ENCODE results near the gene ADAMTS7. TPM values are rescaled to one million over a fixed set of nuclear protein-coding genes. Genes with fewer than 3 reads are reported as not detected.
"Not testable (repeated sequence)": the region's sequence is repeated elsewhere in the genome, so short reads cannot be mapped to it uniquely, and the experiment has no call there.

ADAMTS7 gene
- total and polyA plus RNA-seq, 2 of the 8 experiments (the other 6 are each of a cell fraction or from before 2014, with no cell fraction given): 27.9 to 45.2 TPM

GRCh38 chr15:78847387-78847906, 36.2 kb upstream of the ADAMTS7 start:
- H2BK5ac ChIP-seq (ENCODE audit: low read depth, low read length); H3K27ac ChIP-seq (ENCODE audit: low read depth, low read length); DNase-seq (ENCODE audit: low read depth in 1 of 2, low spot score in 2 of 2); H4K20me1 ChIP-seq (replicated peaks in 1 of 2; ENCODE audit: control insufficient read depth in 1 of 2, insufficient read depth in 2 of 2, low read length in 2 of 2); H3K79me1 ChIP-seq (ENCODE audit: low read depth, low read length); H3K4me1 ChIP-seq (replicated peaks in 1 of 4; ENCODE audit: control insufficient read depth in 3 of 4, insufficient read depth in 4 of 4, low read length in 3 of 4); H3K4me2 ChIP-seq (ENCODE audit: insufficient read depth in 1 of 2, low read depth in 2 of 2, low read length in 2 of 2); H3K4me3 ChIP-seq (ENCODE audit: extremely low read depth in 1 of 4, insufficient read depth in 2 of 4, low read depth in 3 of 4, low read length in 4 of 4); H3K9ac ChIP-seq (replicated peaks in 1 of 4; ENCODE audit: extremely low read depth in 1 of 4, low read depth in 3 of 4, low read length in 3 of 4); H3K27me3 ChIP-seq (replicated peaks in 1 of 4; ENCODE audit: control insufficient read depth in 3 of 4, extremely low read depth in 1 of 4, insufficient read depth in 3 of 4, low read length in 3 of 4); H2AFZ ChIP-seq (ENCODE audit: low read length); H3K18ac ChIP-seq (ENCODE audit: extremely low read depth, low read length); H2BK20ac ChIP-seq (ENCODE audit: low read length); H3K23ac ChIP-seq (ENCODE audit: insufficient read length); H3K23me2 ChIP-seq (ENCODE audit: low read depth, low read length); H4K5ac ChIP-seq (ENCODE audit: insufficient read length, low read depth, low read length); H3K14ac ChIP-seq (ENCODE audit: insufficient read length); H3K79me2 ChIP-seq (ENCODE audit: control insufficient read depth in 1 of 2, insufficient read depth in 2 of 2, low read length in 2 of 2); H3K4ac ChIP-seq (replicated peaks; ENCODE audit: insufficient read length, low read depth, low read length); FAIRE-seq; H2BK120ac ChIP-seq (replicated peaks; ENCODE audit: low read depth, low read length); H3K56ac ChIP-seq (replicated peaks; ENCODE audit: insufficient read length, low read depth, low read length); H3K9me3 ChIP-seq (ENCODE audit: insufficient read depth in 2 of 2, low read depth in 1 of 2, low read length in 1 of 2); H2AK5ac ChIP-seq (ENCODE audit: low read depth, low read length); H4K8ac ChIP-seq (ENCODE audit: extremely low read depth, insufficient read depth, low read length); H2BK15ac ChIP-seq (ENCODE audit: low read length); H3K36me3 ChIP-seq (ENCODE audit: control insufficient read depth in 2 of 4, insufficient read depth in 4 of 4, low read length in 3 of 4); H4K91ac ChIP-seq (replicated peaks; ENCODE audit: insufficient read length, low read length): not testable (repeated sequence)
- ChIA-PET CTCF (ENCODE audit: partially characterized antibody) (interaction anchor here (0.8 to 3.8 kb wide), 7 partner anchors 10 to 216 kb away, joined by 3 to 17 read pairs (median 6); partner anchors contain the start of genes ADAMTS7 and MORF4L1), POLR2A (ENCODE audit: partially characterized antibody) (interaction anchor here (1.1 to 1.8 kb wide), 2 partner anchors 25 to 26 kb away, joined by 3 to 6 read pairs; partner anchors contain the start of gene MORF4L1)
- WGBS, 2 experiments (ENCODE audit: extremely low coverage in 1 of 2, insufficient coverage in 1 of 2, insufficient read length in 1 of 2, insufficient replicate concordance in 2 of 2, low coverage in 1 of 2, low lambda C conversion rate in 2 of 2, missing lambda C conversion rate in 1 of 2): 95% methylated on average over 13 of the region's 15 CpGs; no CpG with 5 or more reads in 1 of the 2 experiments
- H2BK12ac ChIP-seq (ENCODE audit: low read depth, low read length): 0 out of 2 replicates have a peak overlapping the region, but pooled peaks have one; percentile 27

GRCh38 chr15:78846906-78847305, 35.6 kb upstream of the ADAMTS7 start:
- ChIA-PET POLR2A (ENCODE audit: partially characterized antibody) (interaction anchor here (1.8 kb wide), 1 partner anchor 26 kb away, joined by 6 read pairs; the partner anchor contains the start of gene MORF4L1), CTCF (ENCODE audit: partially characterized antibody) (interaction anchor here (0.8 to 3.8 kb wide), 4 partner anchors 9 to 61 kb away, joined by 3 to 17 read pairs (median 9); partner anchors contain the start of genes ADAMTS7 and MORF4L1)
- H3K79me2 ChIP-seq (ENCODE audit: control insufficient read depth in 1 of 2, insufficient read depth in 2 of 2, low read length in 2 of 2); H3K23ac ChIP-seq (ENCODE audit: insufficient read length); H2BK15ac ChIP-seq (ENCODE audit: low read length); FAIRE-seq; H2BK120ac ChIP-seq (replicated peaks; ENCODE audit: low read depth, low read length); H3K18ac ChIP-seq (ENCODE audit: extremely low read depth, low read length); H3K4me3 ChIP-seq (ENCODE audit: extremely low read depth in 1 of 4, insufficient read depth in 2 of 4, low read depth in 3 of 4, low read length in 4 of 4); H3K4ac ChIP-seq (replicated peaks; ENCODE audit: insufficient read length, low read depth, low read length); H2AK5ac ChIP-seq (ENCODE audit: low read depth, low read length); DNase-seq (ENCODE audit: low read depth in 1 of 2, low spot score in 2 of 2); H3K9ac ChIP-seq (replicated peaks in 1 of 4; ENCODE audit: extremely low read depth in 1 of 4, low read depth in 3 of 4, low read length in 3 of 4); H3K27ac ChIP-seq (ENCODE audit: low read depth, low read length); H2AFZ ChIP-seq (ENCODE audit: low read length); H4K8ac ChIP-seq (ENCODE audit: extremely low read depth, insufficient read depth, low read length); H3K79me1 ChIP-seq (ENCODE audit: low read depth, low read length); H3K27me3 ChIP-seq (replicated peaks in 1 of 4; ENCODE audit: control insufficient read depth in 3 of 4, extremely low read depth in 1 of 4, insufficient read depth in 3 of 4, low read length in 3 of 4); H3K9me3 ChIP-seq (ENCODE audit: insufficient read depth in 2 of 2, low read depth in 1 of 2, low read length in 1 of 2); H3K36me3 ChIP-seq (ENCODE audit: control insufficient read depth in 2 of 4, insufficient read depth in 4 of 4, low read length in 3 of 4); H4K5ac ChIP-seq (ENCODE audit: insufficient read length, low read depth, low read length); H3K23me2 ChIP-seq (ENCODE audit: low read depth, low read length); H2BK12ac ChIP-seq (ENCODE audit: low read depth, low read length); H2BK5ac ChIP-seq (ENCODE audit: low read depth, low read length); H3K4me1 ChIP-seq (replicated peaks in 1 of 4; ENCODE audit: control insufficient read depth in 3 of 4, insufficient read depth in 4 of 4, low read length in 3 of 4); H2BK20ac ChIP-seq (ENCODE audit: low read length); H3K4me2 ChIP-seq (ENCODE audit: insufficient read depth in 1 of 2, low read depth in 2 of 2, low read length in 2 of 2); H3K56ac ChIP-seq (replicated peaks; ENCODE audit: insufficient read length, low read depth, low read length); H4K91ac ChIP-seq (replicated peaks; ENCODE audit: insufficient read length, low read length); H4K20me1 ChIP-seq (replicated peaks in 1 of 2; ENCODE audit: control insufficient read depth in 1 of 2, insufficient read depth in 2 of 2, low read length in 2 of 2); H3K14ac ChIP-seq (ENCODE audit: insufficient read length): not testable (repeated sequence)
- WGBS, 2 experiments (ENCODE audit: extremely low coverage in 1 of 2, insufficient coverage in 1 of 2, insufficient read length in 1 of 2, insufficient replicate concordance in 2 of 2, low coverage in 1 of 2, low lambda C conversion rate in 2 of 2, missing lambda C conversion rate in 1 of 2): 100% methylated on average over 7 of the region's 27 CpGs; no CpG with 5 or more reads in 1 of the 2 experiments

Data from H1 (cell line).